CD4-positive, alpha-beta T cell (primary cell): ENCODE results near the gene RYR3. TPM values are rescaled to one million over a fixed set of nuclear protein-coding genes. Genes with fewer than 3 reads are reported as not detected.

Source experiments
- ATAC-seq: fragments of 200-7000 bp; cut with Tn5 transposase; one replicate; pipeline ENCODE4 v1.10.0; 2022; ENCODE audit warnings: mild to moderate bottlenecking; ENCODE audit not compliant: poor library complexity
- CTCF ChIA-PET: fragments of 350-600 bp; sonication (Branson Sonifier 250); formaldehyde crosslinking; loops from one replicate; lab custom pipeline; 2021; ENCODE audit warnings: antibody characterized with exemption, inconsistent platforms; lab: Charles Lee
- POLR2A ChIA-PET: fragments of 350-600 bp; sonication (Branson Sonifier 250); formaldehyde crosslinking; loops from one replicate; lab custom pipeline; 2021; ENCODE audit warnings: antibody characterized with exemption, inconsistent platforms; lab: Charles Lee
- DNase-seq, 14 experiments: peaks; one replicate each; pipeline ENCODE4 v3.0.0-alpha.2; 2013 to 2020; ENCODE audit warnings: mixed read lengths in 2 of 14
- H3K27ac ChIP-seq, 2 donors: one replicate each; pipeline versions ENCODE4 v1.5.1 to v1.7.0; 2013; ENCODE audit warnings: low read length in 2 of 2, low read depth in 1 of 2, mild to moderate bottlenecking in 1 of 2
- H3K27me3 ChIP-seq, 2 experiments: 1 replicate in 1 of 2; 2 replicates in 1 of 2; pipeline versions ENCODE4 v1.6.1 to v1.7.0; 2013; ENCODE audit warnings: low read length in 2 of 2, control low read depth in 1 of 2, mild to moderate bottlenecking in 1 of 2, moderate library complexity in 1 of 2; ENCODE audit not compliant: insufficient read depth in 2 of 2, control insufficient read depth in 1 of 2
- H3K36me3 ChIP-seq: one replicate; pipeline ENCODE4 v1.6.1; 2013; ENCODE audit warnings: low read length, control low read depth; ENCODE audit not compliant: insufficient read depth
- H3K4me1 ChIP-seq: one replicate; pipeline ENCODE4 v1.6.1; 2013; ENCODE audit warnings: low read length, control low read depth; ENCODE audit not compliant: insufficient read depth
- H3K4me3 ChIP-seq: one replicate; pipeline ENCODE4 v1.5.1; 2013; ENCODE audit warnings: mild to moderate bottlenecking, low read length, moderate library complexity
- H3K9me3 ChIP-seq, 2 experiments: 1 replicate in 1 of 2; 2 replicates in 1 of 2; pipeline versions ENCODE4 v1.6.1 to v1.7.0; 2013; ENCODE audit warnings: low read length in 2 of 2, mild to moderate bottlenecking in 2 of 2, control low read depth in 1 of 2, moderate library complexity in 1 of 2; ENCODE audit not compliant: control insufficient read depth in 1 of 2, insufficient read depth in 1 of 2
- H3K27ac Mint-ChIP-seq: one replicate; pipeline ENCODE4 v1.8.0; 2020; ENCODE audit warnings: mixed read lengths
- H3K27me3 Mint-ChIP-seq: one replicate; pipeline ENCODE4 v1.8.0; 2021; ENCODE audit warnings: mixed read lengths
- H3K36me3 Mint-ChIP-seq: one replicate; pipeline ENCODE4 v1.8.0; 2021; ENCODE audit warnings: low read depth, mixed read lengths
- H3K4me1 Mint-ChIP-seq: one replicate; pipeline ENCODE4 v1.8.0; 2021; ENCODE audit warnings: low read depth, mixed read lengths
- H3K4me3 Mint-ChIP-seq: one replicate; pipeline ENCODE4 v1.8.0; 2020; ENCODE audit warnings: mild to moderate bottlenecking, mixed read lengths
- H3K9me3 Mint-ChIP-seq: one replicate; pipeline ENCODE4 v1.8.0; 2020; ENCODE audit warnings: mixed read lengths
- intact Hi-C, 2 experiments: fragments of 100-400 bp; cut with DNase I in 1 of 2; cut with micrococcal nuclease in 1 of 2; formaldehyde crosslinking; loops; one replicate each; pipeline versions ENCODE4 v1.15.1 to v1.9.0; 2023 to 2025; cut with DNase I, micrococcal nuclease
- total RNA-seq, 174 experiments: library from RNA in 2 of 174; stranded (reverse) in 2 of 174; gene quantifications; one replicate each; pipeline ENCODE4 v1.2.3 and lab custom pipeline; 2021 to 2026
- TF ChIP-seq, protein P1 (sequence below): fragments of 200-600 bp; IDR thresholded peaks from one replicate; pipeline ENCODE4 v1.8.0; 2022; ENCODE audit warnings: antibody characterized with exemption, mild to moderate bottlenecking

The RYR3 gene
- total RNA-seq, 2 experiments from 2014 or later, result not detected

GRCh38 chr15:33375236-33375635 lies 64.5 kb downstream of the RYR3 start:
- Histone ChIP-seq H3K4me1 (no peaks in the 10 kb centered on the region), H3K27ac (no peak overlapping the region), H3K36me3 (no peaks in the 10 kb centered on the region), H3K4me3 (no peak overlapping the region), H3K9me3 (no peaks in the 10 kb centered on the region), H3K27me3 (no peaks in the 10 kb centered on the region)
- Mint-ChIP-seq H3K4me1 (no peaks in the 10 kb centered on the region), H3K4me3 (no peak overlapping the region), H3K27me3 (peaks cover 37% of the 10 kb centered on the region), H3K36me3 (no peaks in the 10 kb centered on the region), H3K27ac (no peak overlapping the region), H3K9me3 (no peaks in the 10 kb centered on the region)
- intact Hi-C loops, result no loop called here
- TF ChIP-seq, protein P1, sequence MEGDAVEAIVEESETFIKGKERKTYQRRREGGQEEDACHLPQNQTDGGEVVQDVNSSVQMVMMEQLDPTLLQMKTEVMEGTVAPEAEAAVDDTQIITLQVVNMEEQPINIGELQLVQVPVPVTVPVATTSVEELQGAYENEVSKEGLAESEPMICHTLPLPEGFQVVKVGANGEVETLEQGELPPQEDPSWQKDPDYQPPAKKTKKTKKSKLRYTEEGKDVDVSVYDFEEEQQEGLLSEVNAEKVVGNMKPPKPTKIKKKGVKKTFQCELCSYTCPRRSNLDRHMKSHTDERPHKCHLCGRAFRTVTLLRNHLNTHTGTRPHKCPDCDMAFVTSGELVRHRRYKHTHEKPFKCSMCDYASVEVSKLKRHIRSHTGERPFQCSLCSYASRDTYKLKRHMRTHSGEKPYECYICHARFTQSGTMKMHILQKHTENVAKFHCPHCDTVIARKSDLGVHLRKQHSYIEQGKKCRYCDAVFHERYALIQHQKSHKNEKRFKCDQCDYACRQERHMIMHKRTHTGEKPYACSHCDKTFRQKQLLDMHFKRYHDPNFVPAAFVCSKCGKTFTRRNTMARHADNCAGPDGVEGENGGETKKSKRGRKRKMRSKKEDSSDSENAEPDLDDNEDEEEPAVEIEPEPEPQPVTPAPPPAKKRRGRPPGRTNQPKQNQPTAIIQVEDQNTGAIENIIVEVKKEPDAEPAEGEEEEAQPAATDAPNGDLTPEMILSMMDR, result no peak
- ATAC-seq (no peak), DNase-seq (no peak)
- CTCF ChIA-PET, result no interaction called here
- POLR2A ChIA-PET, result no interaction called here

DNA sequence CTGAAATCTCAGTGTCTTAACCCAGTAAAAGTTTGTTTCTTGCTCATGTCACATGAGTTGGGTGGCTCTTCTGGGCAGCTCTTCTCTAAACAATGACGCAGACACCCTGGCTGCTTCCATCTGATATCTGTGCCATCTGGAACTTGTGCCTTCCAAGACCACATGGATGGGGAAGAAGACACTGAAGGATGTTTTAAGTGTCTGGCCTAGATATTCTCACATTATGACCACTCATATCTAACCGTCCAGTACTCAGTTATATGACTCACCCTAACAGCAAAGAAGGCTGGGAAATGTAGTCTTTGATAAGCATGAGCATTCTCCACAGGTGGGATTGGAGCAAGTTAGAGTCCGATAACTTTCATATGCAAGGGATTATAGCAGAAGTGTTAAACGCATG lies 66.4 kb downstream of the RYR3 start:
- Mint-ChIP-seq H3K4me1 (no peaks in the 10 kb centered on the region), H3K9me3 (no peaks in the 10 kb centered on the region), H3K27me3 (peaks cover 44% of the 10 kb centered on the region), H3K27ac (no peak overlapping the region), H3K4me3 (no peak overlapping the region), H3K36me3 (no peaks in the 10 kb centered on the region)
- no peaks in the 10 kb centered on the region for H3K9me3 ChIP-seq
- DNase-seq (no peak), ATAC-seq (no peak)
- TF ChIP-seq, protein P1, result no peak
- H3K36me3 ChIP-seq, result no peaks in the 10 kb centered on the region
- no peak overlapping the region for H3K4me3 ChIP-seq
- intact Hi-C loops, result no loop called here
- ChIA-PET CTCF (no interaction called here), POLR2A (no interaction called here)
- H3K27ac ChIP-seq, result no peak overlapping the region
- H3K27me3 ChIP-seq, result no peaks in the 10 kb centered on the region
- H3K4me1 ChIP-seq, result no peaks in the 10 kb centered on the region

GRCh38 chr15:33378866-33379480 lies 68.2 kb downstream of the RYR3 start:
- POLR2A ChIA-PET, result no interaction called here
- no peak overlapping the region for H3K27ac ChIP-seq
- TF ChIP-seq, protein P1, result no peak
- no peaks in the 10 kb centered on the region for H3K9me3 Mint-ChIP-seq
- H3K27me3 ChIP-seq, result no peaks in the 10 kb centered on the region
- ATAC-seq (no peak), DNase-seq (no peak)
- no peak overlapping the region for H3K4me3 Mint-ChIP-seq
- H3K4me1 Mint-ChIP-seq, result no peaks in the 10 kb centered on the region
- H3K9me3 ChIP-seq, result no peaks in the 10 kb centered on the region
- no peak overlapping the region for H3K4me3 ChIP-seq
- H3K27me3 Mint-ChIP-seq, result peaks cover 39% of the 10 kb centered on the region
- H3K27ac Mint-ChIP-seq, result no peak overlapping the region
- intact Hi-C loops, result no loop called here
- H3K36me3 Mint-ChIP-seq, result no peaks in the 10 kb centered on the region
- CTCF ChIA-PET, result no interaction called here
- H3K4me1 ChIP-seq, result no peaks in the 10 kb centered on the region
- H3K36me3 ChIP-seq, result no peaks in the 10 kb centered on the region
